COR-L47 (cell line): Measurements from ENCODE around the gene CEACAM21.

ENCODE experiments used
- DNase-seq: peaks from one replicate; lab custom pipeline; 2025; lab: John Stamatoyannopoulos, UW

Gene CEACAM21

GRCh38 chr19:41619018-41619556 lies 43.1 kb downstream of the CEACAM21 start:
- no peak for DNase-seq

- DNase-seq: no peak
Observed at GRCh38 chr19:41620171-41620570, 44.2 kb downstream of the CEACAM21 start.

DNA sequence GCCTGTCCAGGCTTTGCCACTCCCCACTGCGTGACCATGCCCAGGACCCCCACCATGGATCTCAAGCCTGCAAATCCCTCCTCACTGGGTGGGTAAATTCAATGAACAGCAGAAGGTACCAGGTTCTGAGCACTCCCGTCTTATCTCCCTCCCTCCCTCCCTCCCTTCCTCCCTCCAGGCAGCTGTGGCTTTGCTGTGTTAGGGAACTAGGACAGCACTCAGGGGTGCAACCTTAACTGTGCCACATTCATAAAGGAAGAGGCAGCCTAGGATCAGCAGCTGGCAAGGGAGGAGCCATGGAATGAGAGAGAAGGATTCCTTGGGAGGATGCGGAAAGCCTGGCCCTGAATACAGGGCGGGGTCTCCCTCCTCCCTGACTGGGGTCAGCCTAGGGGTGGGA lies 45.3 kb downstream of the CEACAM21 start:
- no peak for DNase-seq

DNA sequence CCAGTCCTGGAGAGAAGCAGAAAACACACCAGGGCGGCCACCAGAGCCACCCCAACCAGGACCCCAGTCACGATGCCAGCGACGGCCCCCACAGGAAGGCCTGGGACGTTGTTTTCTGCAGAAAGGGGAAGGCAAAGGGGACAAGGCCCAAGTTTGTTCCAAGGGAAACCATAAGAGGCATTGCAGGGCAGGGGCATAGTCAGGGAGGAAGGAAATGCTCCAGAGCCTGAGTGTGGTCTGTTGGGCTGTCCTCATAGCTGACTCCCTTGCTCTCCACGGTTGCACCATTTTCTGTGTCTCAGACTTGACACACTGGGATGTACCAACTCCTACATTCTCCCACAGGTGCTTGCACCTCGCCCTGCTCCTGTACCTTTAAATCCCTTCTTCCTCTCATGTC lies 45.7 kb downstream of the CEACAM21 start:
- no peak for DNase-seq

GRCh38 chr19:41623360-41623759 lies 47.4 kb downstream of the CEACAM21 start:
- no peak for DNase-seq

DNA sequence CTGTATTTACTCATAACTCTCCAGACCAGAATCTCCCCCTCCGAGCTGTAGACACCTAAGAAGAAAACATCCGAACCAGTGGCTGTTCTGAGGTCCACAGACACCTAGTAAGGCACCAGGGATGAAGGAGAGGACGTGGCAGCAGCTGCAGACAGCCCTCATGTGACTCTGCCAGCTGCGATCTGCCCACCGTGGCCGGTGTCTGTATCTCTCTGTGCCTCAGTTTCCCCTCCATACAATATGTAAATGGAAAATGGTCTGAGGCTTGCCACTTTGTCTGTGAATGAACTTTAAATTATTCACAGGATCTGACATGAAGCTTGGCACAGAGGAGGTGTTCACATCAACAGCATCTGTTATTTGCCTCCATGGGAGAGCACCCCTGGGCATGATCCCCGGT lies 48.5 kb downstream of the CEACAM21 start:
- no peak for DNase-seq

DNA sequence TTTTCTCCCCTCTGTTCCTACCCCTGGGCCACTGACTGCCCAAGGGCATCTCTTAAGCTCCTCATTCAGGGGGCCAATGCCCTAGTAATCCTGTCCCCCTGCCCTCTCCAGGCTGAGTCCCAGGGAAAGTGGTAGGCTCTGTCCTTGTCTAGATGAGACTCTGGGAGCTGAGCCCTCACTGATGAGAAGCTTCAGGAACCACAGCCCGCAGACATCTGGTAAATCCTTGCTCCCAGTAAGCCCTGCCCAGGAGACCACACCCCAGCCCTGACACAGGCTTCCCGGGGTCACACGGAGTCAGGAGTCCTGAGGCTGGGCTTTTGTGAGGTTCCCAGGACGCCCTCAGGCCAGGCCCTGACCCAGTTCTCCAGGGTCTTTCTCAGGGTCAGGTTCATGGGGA lies 49.0 kb downstream of the CEACAM21 start:
- DNase-seq: no peak

GRCh38 chr19:41626278-41626677 lies 50.3 kb downstream of the CEACAM21 start:
- DNase-seq: no peak

DNA sequence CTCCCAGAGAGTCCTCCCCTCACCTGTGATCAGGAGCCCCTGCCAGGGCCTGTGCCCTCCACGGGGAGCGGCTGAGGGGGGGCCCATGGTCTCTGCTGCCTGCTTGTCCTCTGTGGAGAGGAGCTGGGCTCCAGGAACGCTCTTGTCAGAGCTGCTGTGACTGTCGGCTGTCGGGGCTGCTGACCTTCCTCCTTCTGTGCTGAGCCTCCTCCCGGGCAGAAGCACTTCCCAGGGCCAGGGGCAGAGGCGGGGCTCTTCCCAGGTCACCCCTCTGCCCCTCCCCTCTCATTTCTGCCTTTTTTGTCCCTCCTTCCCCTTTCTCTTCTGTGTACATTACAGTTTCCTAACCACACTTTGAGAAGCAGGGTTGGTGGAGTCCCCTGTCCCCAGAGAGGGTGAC lies 50.9 kb downstream of the CEACAM21 start, which contains the start of gene CEACAM4:
Gene CEACAM4 (minus strand): TSS at position 198 of the 400 bp plus-strand sequence. CDS start 111 bp downstream, at position 87.
- DNase-seq: no peak

DNA sequence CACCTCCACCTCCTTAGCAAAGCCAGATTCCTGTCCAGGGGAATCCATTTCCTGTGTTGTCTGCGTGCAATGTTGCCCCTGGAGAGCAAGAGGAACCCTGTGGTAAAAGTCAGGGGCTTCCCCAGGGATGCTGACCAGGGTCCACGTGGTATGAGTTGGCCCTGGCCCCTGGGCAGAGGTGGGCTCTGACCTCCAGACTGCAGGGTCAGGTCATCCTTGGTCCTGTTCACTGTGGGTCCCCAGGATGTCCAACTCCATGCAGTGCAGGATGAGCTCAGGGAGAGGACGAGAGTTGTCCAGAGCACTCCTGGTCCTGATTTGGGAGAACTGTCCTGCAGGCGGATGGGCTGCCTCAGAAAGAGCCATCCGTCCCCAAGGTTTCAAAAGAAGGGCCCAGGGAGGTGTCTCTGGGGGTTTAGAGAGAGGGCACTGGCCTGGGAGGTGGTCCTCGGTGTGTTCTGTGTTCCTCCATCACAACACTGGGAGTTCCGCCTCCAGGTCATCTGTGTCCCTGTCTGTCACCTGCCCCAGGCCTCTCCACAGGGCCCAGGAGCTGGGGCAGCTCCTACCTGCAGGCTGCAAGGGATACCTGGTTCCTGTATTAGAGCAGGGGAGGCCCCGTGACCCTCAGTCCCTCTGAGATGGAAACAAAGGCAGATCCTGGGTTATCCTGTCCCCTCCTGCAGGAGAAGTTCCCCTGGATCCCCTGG lies 52.2 kb downstream of the CEACAM21 start:
- no peak for DNase-seq
